OCI-LY3 (cell line): Measurements from ENCODE around the gene PHLDA2.

ENCODE experiments used
- H2AFZ ChIP-seq: fragments of 200-600, 300-600 bp; shearing (Covaris generic); 2 replicates; pipeline ENCODE4 v1.6.0; 2014; ENCODE audit warnings: antibody characterized with exemption, low read depth, low read length
- H3K27ac ChIP-seq: fragments of 200-600, 300-600 bp; sonication (generic); 2 replicates; pipeline ENCODE4 v1.5.1; 2014; ENCODE audit warnings: mild to moderate bottlenecking, low read length, moderate library complexity, mixed read lengths
- H3K27me3 ChIP-seq: fragments of 200-600, 300-600 bp; sonication (generic); 2 replicates; pipeline ENCODE4 v1.6.1; 2014; ENCODE audit warnings: low read depth, low read length, mixed read lengths
- H3K36me3 ChIP-seq: fragments of 200-600, 300-600 bp; sonication (generic); replicated peaks from 2 replicates; pipeline ENCODE3; 2014; ENCODE audit warnings: low read depth, low read length, mixed read lengths
- H3K4me1 ChIP-seq: fragments of 300-600, 200-600 bp; sonication (generic); 2 replicates; pipeline ENCODE4 v1.6.1; 2014; ENCODE audit warnings: low read length, mixed read lengths
- H3K4me2 ChIP-seq: fragments of 200-600, 300-600 bp; sonication (generic); 2 replicates; pipeline ENCODE4 v1.6.1; 2014; ENCODE audit warnings: low read length, mixed read lengths
- H3K4me3 ChIP-seq: fragments of 300-600, 200-600 bp; sonication (generic); 2 replicates; pipeline ENCODE4 v1.5.1; 2014; ENCODE audit warnings: antibody characterized with exemption, mild to moderate bottlenecking, low read length, moderate library complexity
- H3K79me2 ChIP-seq: fragments of 300-600, 200-600 bp; shearing (Covaris generic); 2 replicates; pipeline ENCODE4 v1.6.1; 2014; ENCODE audit warnings: mild to moderate bottlenecking, low read length, mixed read lengths
- H3K9ac ChIP-seq: fragments of 300-600, 200-600 bp; shearing (Covaris generic); 2 replicates; pipeline ENCODE4 v1.6.0; 2014; ENCODE audit warnings: mild to moderate bottlenecking, low read length, moderate library complexity
- H3K9me3 ChIP-seq: fragments of 200-600, 300-600 bp; shearing (Covaris generic); 2 replicates; pipeline ENCODE4 v1.6.1; 2014; ENCODE audit warnings: low read length, mixed read lengths; ENCODE audit not compliant: insufficient read depth
- H4K20me1 ChIP-seq: fragments of 200-600, 300-600 bp; sonication (generic); 2 replicates; pipeline ENCODE4 v1.6.1; 2016; ENCODE audit warnings: low read length, mixed read lengths; ENCODE audit not compliant: insufficient read depth
- EZH2phosphoT487 ChIP-seq: fragments of 200-600 bp; shearing (Covaris generic); IDR thresholded peaks from 2 replicates; pipeline ENCODE4 v1.6.1; 2018; ENCODE audit warnings: antibody characterized with exemption, mixed run types, low read depth
- TF ChIP-seq, protein P1 (sequence below): fragments of 200-600, 300-600 bp; sonication (generic); IDR thresholded peaks from 2 replicates; pipeline ENCODE4 v1.5.1; 2014; ENCODE audit warnings: antibody characterized with exemption, low read length, low read depth

The PHLDA2 gene

DNA sequence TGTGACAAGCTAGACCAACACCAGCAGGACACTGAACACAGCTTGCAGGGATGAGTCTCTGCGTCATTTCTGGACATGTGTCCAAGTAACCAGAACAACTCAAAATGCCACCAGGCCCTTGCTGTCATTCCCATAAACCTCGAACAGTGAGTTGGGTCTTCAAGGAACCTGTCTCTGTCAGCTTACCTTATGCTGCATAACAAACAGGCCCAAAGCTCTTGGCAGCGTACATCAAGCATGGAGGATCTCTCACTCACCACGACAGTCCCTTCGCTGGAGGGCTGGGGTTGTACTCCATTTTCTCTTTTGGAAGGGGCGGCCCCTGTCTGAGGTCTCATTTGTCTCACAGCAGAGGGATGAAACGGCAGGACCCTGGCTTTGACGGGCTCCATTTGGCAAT lies 50.4 kb downstream of the PHLDA2 start:
- H3K9me3 ChIP-seq = no peaks in the 10 kb centered on the region
- no peak for TF ChIP-seq EZH2phosphoT487
- TF ChIP-seq, protein P1, sequence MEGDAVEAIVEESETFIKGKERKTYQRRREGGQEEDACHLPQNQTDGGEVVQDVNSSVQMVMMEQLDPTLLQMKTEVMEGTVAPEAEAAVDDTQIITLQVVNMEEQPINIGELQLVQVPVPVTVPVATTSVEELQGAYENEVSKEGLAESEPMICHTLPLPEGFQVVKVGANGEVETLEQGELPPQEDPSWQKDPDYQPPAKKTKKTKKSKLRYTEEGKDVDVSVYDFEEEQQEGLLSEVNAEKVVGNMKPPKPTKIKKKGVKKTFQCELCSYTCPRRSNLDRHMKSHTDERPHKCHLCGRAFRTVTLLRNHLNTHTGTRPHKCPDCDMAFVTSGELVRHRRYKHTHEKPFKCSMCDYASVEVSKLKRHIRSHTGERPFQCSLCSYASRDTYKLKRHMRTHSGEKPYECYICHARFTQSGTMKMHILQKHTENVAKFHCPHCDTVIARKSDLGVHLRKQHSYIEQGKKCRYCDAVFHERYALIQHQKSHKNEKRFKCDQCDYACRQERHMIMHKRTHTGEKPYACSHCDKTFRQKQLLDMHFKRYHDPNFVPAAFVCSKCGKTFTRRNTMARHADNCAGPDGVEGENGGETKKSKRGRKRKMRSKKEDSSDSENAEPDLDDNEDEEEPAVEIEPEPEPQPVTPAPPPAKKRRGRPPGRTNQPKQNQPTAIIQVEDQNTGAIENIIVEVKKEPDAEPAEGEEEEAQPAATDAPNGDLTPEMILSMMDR = no peak
- no peak overlapping the region for H3K4me2 ChIP-seq
- H3K36me3 ChIP-seq = no peaks in the 10 kb centered on the region
- H3K27ac ChIP-seq = no peak overlapping the region
- no peaks in the 10 kb centered on the region for H3K79me2 ChIP-seq
- H2AFZ ChIP-seq = no peak overlapping the region
- H3K27me3 ChIP-seq = no peaks in the 10 kb centered on the region
- H3K4me3 ChIP-seq = no peak overlapping the region
- H3K4me1 ChIP-seq = no peaks in the 10 kb centered on the region
- no peak overlapping the region for H3K9ac ChIP-seq
- no peaks in the 10 kb centered on the region for H4K20me1 ChIP-seq
